K562 (cell line): ENCODE data around the gene GADL1.

Experiments used
- ETV6 ChIP-seq, 3 experiments: fragments of 150-350 bp in 1 of 3; sonication (generic) in 1 of 3; formaldehyde crosslinking in 1 of 3; IDR thresholded peaks; 2 replicates each; pipeline versions ENCODE4 v1.6.1 to v1.8.0; 2014 to 2022; ENCODE audit warnings: borderline replicate concordance in 2 of 3, low read depth in 2 of 3, antibody characterized with exemption in 1 of 3, low read length in 1 of 3, mild to moderate bottlenecking in 1 of 3, missing genetic modification reagents in 1 of 3
- L3MBTL2 ChIP-seq: fragments of 450-650 bp; IDR thresholded peaks from 2 replicates; pipeline ENCODE4 v1.6.1; 2016; ENCODE audit warnings: mild to moderate bottlenecking, moderate library complexity
- MBD2 ChIP-seq: sonication (generic); IDR thresholded peaks from 2 replicates; pipeline ENCODE4 v1.6.1; 2016; ENCODE audit warnings: low read depth, borderline replicate concordance
- MXI1 ChIP-seq: IDR thresholded peaks from 2 replicates; pipeline ENCODE4 v1.6.1; 2011; ENCODE audit warnings: low read depth, mild to moderate bottlenecking, improper control_type of control experiment, low read length
- NR2F6 ChIP-seq: fragments of 450-650 bp; formaldehyde crosslinking; IDR thresholded peaks from 2 replicates; pipeline ENCODE4 v1.4.0; 2020; ENCODE audit warnings: mild to moderate bottlenecking

DNA sequence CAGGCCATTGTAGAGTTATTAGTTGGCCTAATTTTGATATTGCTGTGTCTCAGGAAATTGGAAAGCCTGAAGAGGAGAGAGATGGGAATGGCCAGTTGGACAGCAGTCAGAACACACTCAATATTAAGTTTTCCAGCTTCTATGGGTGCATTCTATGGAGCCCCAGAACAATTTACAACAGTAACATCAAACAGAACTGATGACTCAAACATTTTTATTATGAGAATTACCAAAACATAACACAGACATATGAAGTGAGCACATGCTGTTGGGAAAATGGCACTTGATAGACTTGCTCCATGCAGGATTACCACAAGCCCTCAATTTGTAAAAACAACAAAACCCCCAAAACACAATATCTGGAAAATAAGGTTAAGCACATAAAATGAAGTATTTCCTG is 104.3 kb downstream of the GADL1 start:
- TF ChIP-seq MBD2 (no peak), NR2F6 (CRISPR knock-in tag) (no peak), MXI1 (no peak), ETV6 (IDR thresholded peaks at IDR 0.05; ENCODE audit: borderline replicate concordance in 1 of 2, low read depth in 2 of 2, low read length in 1 of 2) (no peak), ETV6 (CRISPR knock-in tag; IDR thresholded peaks at IDR 0.05; ENCODE audit: borderline replicate concordance) (no peak), L3MBTL2 (no peak)
